ENCODE data around the gene GRHL1. TPM values are rescaled to one million over a fixed set of nuclear protein-coding genes. Genes with fewer than 3 reads are reported as not detected.

The GRHL1 gene
- polyA plus RNA-seq, 12 donors = 0.70 to 25.1 (median 1.4) TPM; not detected in 2

DNA sequence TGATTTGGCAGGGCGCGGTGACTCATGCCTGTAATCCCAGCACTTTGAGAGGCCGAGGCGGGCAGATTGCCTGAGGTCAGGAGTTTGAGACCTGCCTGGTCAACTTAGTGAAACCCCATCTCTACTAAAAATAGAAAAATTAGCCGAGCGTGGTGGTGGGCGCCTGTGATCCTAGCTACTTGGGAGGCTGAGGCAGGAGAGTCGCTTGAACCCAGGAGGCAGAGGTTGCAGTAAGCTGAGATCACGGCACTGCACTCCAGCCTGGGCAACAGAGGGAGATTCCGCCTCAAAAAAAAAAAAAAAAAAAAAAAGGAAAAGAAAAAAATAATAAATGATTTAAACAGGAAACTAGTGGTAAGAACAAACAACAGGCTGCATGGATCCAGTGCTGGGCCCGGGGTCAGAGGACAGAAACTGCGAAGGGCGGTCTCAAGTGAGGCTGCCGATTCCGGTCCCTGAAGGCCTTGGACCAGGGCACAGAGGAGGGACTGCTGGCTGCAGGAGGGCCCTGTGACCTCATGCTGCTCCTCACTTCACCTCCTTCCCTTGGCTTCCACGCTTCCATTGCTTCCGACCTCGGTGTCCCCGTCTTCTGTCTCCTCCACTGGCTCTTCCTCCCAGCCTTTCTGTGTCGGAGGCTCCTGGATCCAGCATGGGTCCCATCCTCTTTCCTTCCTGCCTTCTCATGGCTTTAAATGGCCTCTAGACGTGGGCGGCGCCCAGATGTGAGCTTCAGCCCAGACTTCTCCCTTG is 2.1 kb upstream of the GRHL1 start:
- no peak for DNase-seq

- no peak for DNase-seq
These were observed 1.4 kb upstream of the GRHL1 start for GRCh38 chr2:9949992-9950520.

- DNase-seq = peak; percentile 21
These were observed 797 bp upstream of the GRHL1 start for GRCh38 chr2:9950521-9951271.

GRCh38 chr2:9951272-9951521 is 296 bp upstream of the GRHL1 start:
- DNase-seq = no peak

DNA sequence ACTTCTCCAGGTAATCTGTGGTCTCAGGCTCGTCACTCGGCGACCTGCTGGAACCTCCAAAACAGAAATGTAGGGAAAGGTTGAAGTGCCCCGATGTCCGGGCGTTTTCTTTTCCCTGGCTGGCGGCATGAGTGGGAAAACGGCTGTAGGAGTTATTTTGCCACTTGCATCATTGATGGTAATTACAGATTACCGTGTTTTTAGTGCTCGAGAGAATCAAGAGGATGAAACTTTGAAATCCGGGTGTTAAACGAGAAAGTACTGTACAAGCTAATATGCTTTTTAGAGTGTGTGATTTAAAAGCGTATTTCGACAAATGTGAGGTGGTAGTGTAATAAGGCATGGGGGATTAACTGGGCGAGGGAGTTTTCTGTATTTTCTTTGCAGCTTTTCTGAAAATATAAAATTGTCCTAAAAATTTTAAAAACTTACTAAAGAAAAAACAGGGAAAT is 819 bp downstream of the GRHL1 start:
- DNase-seq = no peak

DNA sequence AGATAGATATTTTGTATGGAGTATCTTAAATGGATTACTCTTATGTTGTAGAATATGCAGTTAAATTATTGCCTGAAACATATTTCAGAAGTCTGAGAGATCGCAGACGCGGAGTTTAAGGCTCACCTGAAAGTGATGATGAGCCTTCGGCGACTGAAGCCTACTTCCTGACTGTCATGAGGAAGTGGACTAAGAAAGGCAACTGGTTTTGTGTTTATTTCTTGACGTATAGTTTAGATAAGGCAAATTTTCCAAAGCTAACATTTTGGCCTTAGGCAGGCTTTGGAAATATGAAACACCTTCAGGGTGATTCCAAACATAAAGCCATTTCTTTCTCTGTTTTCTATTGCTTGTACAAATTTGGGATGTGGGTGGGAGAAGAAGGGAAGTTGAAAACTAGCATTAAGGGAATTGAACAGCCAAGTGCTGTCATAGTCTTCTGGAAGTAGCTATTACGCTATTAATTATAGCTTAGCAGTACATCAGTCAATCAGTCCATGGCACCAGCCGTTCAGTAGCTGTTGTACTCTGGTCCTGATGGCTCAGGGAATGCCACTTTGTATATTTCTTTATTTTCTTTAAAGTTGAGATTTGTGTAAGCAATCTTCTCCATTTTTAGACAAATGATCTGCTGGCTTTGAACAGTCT is 1.5 kb downstream of the GRHL1 start:
- no peak for DNase-seq

GRCh38 chr2:9954136-9954535 is 2.6 kb downstream of the GRHL1 start:
- DNase-seq = no peak

- DNase-seq = no peak
These were observed 6.6 kb downstream of the GRHL1 start for GRCh38 chr2:9958057-9958456.

DNA sequence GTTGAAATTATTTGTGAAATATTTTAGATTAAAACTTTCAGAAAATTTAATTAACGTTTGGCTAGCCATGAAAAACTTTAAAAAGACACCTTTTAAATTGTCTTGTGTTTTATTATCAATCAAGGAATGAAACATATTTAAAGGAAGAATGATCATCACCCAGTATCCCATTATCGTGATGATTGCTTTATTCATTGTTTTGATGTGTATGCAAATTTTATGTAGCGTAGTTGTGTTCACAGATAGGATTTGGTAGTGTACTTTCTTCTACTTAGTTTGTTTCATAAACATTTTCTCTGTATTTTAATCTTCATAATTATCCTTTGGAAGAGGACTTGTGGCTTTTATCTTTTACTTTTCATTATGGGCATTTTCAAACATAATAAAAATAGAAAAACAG is 7.8 kb downstream of the GRHL1 start:
- no peak for DNase-seq

DNA sequence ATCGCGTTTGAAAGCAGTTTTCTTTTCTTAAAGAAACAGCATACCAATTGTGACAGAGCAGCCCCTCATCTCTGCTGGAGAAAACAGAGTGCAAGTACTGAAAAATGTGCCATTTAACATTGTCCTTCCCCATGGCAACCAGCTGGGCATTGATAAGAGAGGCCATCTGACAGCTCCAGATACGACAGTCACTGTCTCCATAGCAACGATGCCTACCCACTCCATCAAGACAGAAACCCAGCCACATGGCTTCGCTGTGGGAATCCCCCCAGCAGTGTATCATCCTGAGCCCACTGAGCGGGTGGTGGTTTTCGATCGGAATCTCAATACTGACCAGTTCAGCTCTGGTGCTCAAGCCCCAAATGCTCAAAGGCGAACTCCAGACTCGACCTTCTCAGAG is 9.5 kb downstream of the GRHL1 start:
- no peak for DNase-seq

- no peak for DNase-seq
These were observed 13.0 kb downstream of the GRHL1 start for GRCh38 chr2:9964334-9964980.

GRCh38 chr2:9965119-9965822 is 13.8 kb downstream of the GRHL1 start:
- DNase-seq = no peak

- no peak for DNase-seq
These were observed 15.1 kb downstream of the GRHL1 start for GRCh38 chr2:9966491-9967022.

DNA sequence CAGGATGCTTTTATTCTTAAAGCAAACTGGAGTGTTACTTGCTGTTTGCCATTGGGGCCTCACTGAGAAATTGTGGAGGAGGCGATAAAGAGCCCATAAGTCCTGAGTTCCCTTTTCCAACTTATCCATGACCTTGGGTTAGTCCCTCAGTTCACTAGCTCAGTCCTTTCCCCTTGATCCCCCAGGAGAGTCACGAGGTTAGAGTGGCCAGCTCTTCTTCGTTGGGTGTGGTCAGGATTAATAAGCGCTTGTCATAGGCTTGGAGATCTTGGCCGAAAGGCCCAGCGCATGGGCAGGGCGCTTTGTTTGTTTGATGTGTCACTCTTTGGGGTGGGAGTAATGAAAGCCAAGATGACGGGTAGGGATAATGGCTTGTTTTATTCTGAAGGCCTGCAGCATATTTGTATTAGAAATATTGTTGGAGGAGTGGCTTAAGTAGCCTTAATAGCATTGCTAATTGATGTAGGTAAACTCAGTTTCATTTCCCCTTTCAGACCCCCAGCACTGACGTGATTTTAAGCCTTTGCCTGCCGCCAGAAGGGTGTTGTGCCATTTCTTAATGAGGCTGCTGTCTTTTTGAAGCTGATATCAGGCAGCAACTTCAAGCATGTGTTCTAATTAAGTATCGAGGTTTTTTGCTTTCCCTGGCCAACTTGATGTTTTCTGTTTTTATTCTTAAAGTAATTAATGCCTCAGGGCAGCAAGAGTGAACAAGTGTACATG is 15.7 kb downstream of the GRHL1 start:
- DNase-seq = no peak

GRCh38 chr2:9968553-9969497 is 17.3 kb downstream of the GRHL1 start:
- DNase-seq = no peak

DNA sequence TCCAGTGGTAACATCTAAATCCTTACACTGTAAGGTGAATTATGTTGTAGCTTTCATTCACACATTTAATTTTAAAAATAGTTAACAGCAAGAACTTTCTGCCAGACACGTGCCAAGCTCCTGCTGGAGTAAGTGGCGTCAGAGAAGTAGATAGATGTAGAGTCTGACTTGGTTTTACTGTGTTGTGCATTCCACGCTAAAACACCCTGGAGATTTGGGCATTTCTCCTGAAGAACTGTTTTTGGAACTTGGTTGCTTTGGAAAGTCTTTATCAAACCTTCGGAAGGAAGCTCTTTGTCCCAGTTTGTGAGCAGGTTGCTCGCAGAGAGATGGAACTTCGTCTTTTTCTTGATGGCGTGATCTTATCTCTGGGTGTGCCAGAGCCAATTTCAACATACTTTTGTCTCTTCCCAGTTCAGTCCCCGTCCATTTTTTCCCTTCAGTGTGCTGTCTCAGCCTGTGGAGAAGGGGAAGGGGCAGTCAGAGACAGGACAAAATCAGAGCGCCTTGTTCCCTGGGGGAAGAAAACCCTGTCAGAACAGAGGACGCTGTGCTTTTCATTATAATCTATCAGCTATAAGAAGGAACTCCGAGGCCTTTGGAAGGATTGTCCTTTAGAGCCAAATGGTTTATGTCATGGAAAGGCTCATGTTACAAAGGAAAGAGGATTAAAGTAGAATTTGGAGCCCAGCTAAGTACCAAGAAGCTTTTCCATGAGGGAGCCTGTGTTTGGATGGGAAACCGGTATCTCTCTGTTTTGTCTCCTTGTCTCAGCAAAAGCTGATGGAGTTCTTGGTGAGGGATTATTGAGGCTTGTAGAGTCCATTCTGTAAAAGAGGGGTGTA is 18.9 kb downstream of the GRHL1 start:
- no peak for DNase-seq

GRCh38 chr2:9971105-9971818 is 19.8 kb downstream of the GRHL1 start:
- no peak for DNase-seq

DNA sequence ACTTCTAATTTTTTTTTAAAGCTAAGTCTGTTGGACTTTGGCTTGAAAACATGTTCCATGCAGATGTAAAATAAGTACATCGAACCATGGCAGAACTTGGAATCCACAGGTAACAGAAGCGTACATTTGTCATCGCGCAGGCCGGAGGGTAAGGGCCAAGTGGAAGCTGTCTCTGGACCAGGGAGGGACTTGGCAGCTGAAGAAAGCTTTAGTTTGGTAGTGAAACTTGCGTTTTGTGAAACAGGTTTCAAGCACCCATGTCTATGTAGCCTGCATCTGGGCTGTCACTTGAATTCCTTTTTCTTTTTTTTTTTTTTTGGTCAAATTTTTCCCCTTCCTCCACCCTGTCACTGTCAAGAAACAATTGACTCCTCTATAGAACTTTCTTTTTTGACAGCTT is 20.4 kb downstream of the GRHL1 start:
- no peak for DNase-seq
